Dendritic cell treated with granulocyte-macrophage colony-stimulating factor and Interleukin-4, amounts not matched to agents 40 ng/mL and 50 ng/mL, for 4 days (primary cell): ENCODE results near the gene TMEM240.
"Not testable (repeated sequence)": the region's sequence is repeated elsewhere in the genome, so short reads cannot be mapped to it uniquely, and the experiment has no call there.

Experiments
- H3K27ac Mint-ChIP-seq: one replicate; pipeline ENCODE4 v1.8.0; 2022; ENCODE audit warnings: mild to moderate bottlenecking, mixed read lengths
- H3K27me3 Mint-ChIP-seq: one replicate; pipeline ENCODE4 v1.8.0; 2022; ENCODE audit warnings: mild to moderate bottlenecking, mixed read lengths
- H3K36me3 Mint-ChIP-seq: one replicate; pipeline ENCODE4 v1.8.0; 2022; ENCODE audit warnings: low read depth, mixed read lengths
- H3K4me1 Mint-ChIP-seq: one replicate; pipeline ENCODE4 v1.8.0; 2022; ENCODE audit warnings: low read depth, mixed read lengths
- H3K4me3 Mint-ChIP-seq: one replicate; pipeline ENCODE4 v1.8.0; 2022; ENCODE audit warnings: mild to moderate bottlenecking, moderate library complexity, mixed read lengths
- H3K9me3 Mint-ChIP-seq: one replicate; pipeline ENCODE4 v1.8.0; 2022; ENCODE audit warnings: mixed read lengths
- intact Hi-C: fragments of 100-400 bp; cut with micrococcal nuclease; formaldehyde crosslinking; loops from one replicate; pipeline ENCODE4 v1.15.0; 2022

Gene TMEM240

GRCh38 chr1:1491601-1492000 is 48.8 kb downstream of the TMEM240 start:
- no peaks in the 10 kb centered on the region for H3K4me1 Mint-ChIP-seq
- H3K4me3 Mint-ChIP-seq: no peak overlapping the region
- peaks cover 24% of the 10 kb centered on the region for H3K9me3 Mint-ChIP-seq
- H3K27me3 Mint-ChIP-seq: no peaks in the 10 kb centered on the region
- H3K36me3 Mint-ChIP-seq: peaks cover 99% of the 10 kb centered on the region
- intact Hi-C loops: no loop called here
- H3K27ac Mint-ChIP-seq: no peak overlapping the region

- Mint-ChIP-seq H3K36me3 (peaks cover 100% of the 10 kb centered on the region), H3K27me3 (no peaks in the 10 kb centered on the region), H3K27ac (no peak overlapping the region), H3K4me1 (no peaks in the 10 kb centered on the region), H3K4me3 (no peak overlapping the region), H3K9me3 (peaks cover 24% of the 10 kb centered on the region)
- intact Hi-C loops: no loop called here
Observed at GRCh38 chr1:1490633-1491230, 49.7 kb downstream of the TMEM240 start.

- no peaks in the 10 kb centered on the region for H3K4me1 Mint-ChIP-seq
- no peak overlapping the region for H3K27ac Mint-ChIP-seq
- H3K4me3 Mint-ChIP-seq: no peak overlapping the region
- intact Hi-C loops: no loop called here
- peaks cover 24% of the 10 kb centered on the region for H3K9me3 Mint-ChIP-seq
- H3K36me3 Mint-ChIP-seq: peaks cover 100% of the 10 kb centered on the region
- no peaks in the 10 kb centered on the region for H3K27me3 Mint-ChIP-seq
Observed at GRCh38 chr1:1489861-1490260, 50.6 kb downstream of the TMEM240 start.

- Mint-ChIP-seq H3K36me3 (peaks cover 100% of the 10 kb centered on the region), H3K27ac (no peak overlapping the region)
- intact Hi-C loops: no loop called here
Observed at GRCh38 chr1:1489231-1489630, 51.2 kb downstream of the TMEM240 start.

GRCh38 chr1:1487701-1488100 is 52.7 kb downstream of the TMEM240 start:
- Mint-ChIP-seq H3K36me3 (peaks cover 100% of the 10 kb centered on the region), H3K9me3 (peaks cover 14% of the 10 kb centered on the region), H3K27me3 (no peaks in the 10 kb centered on the region), H3K4me1 (no peaks in the 10 kb centered on the region), H3K4me3 (no peak overlapping the region), H3K27ac (no peak overlapping the region)
- intact Hi-C loops: no loop called here

More at GRCh38 chr1:1489231-1489630, 51.2 kb downstream of the TMEM240 start:
- peaks cover 24% of the 10 kb centered on the region for H3K9me3 Mint-ChIP-seq
- no peak overlapping the region for H3K4me3 Mint-ChIP-seq
- no peaks in the 10 kb centered on the region for H3K27me3 Mint-ChIP-seq
- no peaks in the 10 kb centered on the region for H3K4me1 Mint-ChIP-seq

- intact Hi-C loops, H3K4me1 Mint-ChIP-seq, H3K4me3 Mint-ChIP-seq, H3K27ac Mint-ChIP-seq, H3K27me3 Mint-ChIP-seq, H3K9me3 Mint-ChIP-seq: not testable (repeated sequence)
- peaks cover 97% of the 10 kb centered on the region for H3K36me3 Mint-ChIP-seq
Observed at GRCh38 chr1:1485755-1486317, 54.6 kb downstream of the TMEM240 start.

GRCh38 chr1:1484976-1485750 is 55.3 kb downstream of the TMEM240 start:
- H3K9me3 Mint-ChIP-seq, H3K4me3 Mint-ChIP-seq, intact Hi-C loops, H3K27ac Mint-ChIP-seq, H3K27me3 Mint-ChIP-seq, H3K4me1 Mint-ChIP-seq: not testable (repeated sequence)
- H3K36me3 Mint-ChIP-seq: peaks cover 97% of the 10 kb centered on the region
